ENCODE results near the gene USP21.

DNA sequence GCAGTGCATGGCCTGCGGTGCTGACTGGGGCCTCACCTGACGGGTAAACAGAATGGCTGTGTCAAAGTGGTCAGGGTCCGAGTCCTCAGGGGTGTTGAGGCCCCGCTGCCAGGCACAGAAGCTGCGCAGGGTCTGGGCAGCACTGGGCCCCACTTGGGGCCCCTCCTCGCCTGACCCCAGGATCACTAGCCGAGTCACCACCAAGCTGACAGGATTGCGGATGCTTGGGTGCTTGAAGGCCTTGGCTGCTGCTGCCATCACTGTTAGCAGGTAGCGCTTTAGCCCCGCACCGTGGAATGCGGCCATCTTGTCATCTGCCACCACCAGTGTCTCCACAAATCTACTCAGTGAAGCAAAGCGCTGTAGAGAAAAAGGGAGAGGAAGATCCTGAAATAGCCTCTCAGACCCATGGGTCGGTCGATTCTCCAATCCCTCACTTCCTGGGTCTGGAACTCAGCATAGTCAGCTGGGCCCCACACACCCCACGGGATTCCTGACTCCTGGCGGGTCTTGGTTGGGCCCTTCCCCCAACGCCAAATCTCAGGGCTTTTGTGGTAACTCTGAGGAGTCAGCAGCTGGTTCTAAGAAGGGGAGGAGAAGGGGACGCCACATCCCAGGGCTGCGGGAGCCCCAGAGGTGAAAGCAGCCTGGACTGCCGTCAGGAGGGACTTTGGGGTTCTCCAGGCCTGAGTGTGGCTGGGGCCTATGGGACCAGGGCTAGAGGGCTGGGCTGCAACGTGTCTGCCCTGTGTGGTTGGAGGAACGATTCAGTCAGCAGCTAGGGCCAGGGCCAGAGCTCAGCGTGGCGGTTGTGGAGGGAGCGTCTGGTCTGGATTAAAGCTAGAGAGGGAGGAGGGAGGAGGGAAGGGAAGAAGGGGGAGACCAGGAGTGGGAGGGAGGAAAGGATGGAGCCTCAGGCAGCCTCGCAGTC is 37.5 kb downstream of the USP21 start:
- TF ChIP-seq, protein P1, sequence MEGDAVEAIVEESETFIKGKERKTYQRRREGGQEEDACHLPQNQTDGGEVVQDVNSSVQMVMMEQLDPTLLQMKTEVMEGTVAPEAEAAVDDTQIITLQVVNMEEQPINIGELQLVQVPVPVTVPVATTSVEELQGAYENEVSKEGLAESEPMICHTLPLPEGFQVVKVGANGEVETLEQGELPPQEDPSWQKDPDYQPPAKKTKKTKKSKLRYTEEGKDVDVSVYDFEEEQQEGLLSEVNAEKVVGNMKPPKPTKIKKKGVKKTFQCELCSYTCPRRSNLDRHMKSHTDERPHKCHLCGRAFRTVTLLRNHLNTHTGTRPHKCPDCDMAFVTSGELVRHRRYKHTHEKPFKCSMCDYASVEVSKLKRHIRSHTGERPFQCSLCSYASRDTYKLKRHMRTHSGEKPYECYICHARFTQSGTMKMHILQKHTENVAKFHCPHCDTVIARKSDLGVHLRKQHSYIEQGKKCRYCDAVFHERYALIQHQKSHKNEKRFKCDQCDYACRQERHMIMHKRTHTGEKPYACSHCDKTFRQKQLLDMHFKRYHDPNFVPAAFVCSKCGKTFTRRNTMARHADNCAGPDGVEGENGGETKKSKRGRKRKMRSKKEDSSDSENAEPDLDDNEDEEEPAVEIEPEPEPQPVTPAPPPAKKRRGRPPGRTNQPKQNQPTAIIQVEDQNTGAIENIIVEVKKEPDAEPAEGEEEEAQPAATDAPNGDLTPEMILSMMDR (IDR thresholded peaks at IDR 0.05), result no peak
- TF ChIP-seq POLR2A (IDR thresholded peaks at IDR 0.05) (no peak), EP300 (IDR thresholded peaks at IDR 0.05) (no peak)
